CD4-positive, alpha-beta T cell treated with Interleukin-2 at 100 ng/mL for 4 hours (primary cell): ENCODE measurements around the gene CDC14B.
"Not testable (repeated sequence)": the region's sequence is repeated elsewhere in the genome, so short reads cannot be mapped to it uniquely, and the experiment has no call there.

ENCODE experiments used
- DNase-seq: peaks from one replicate; pipeline ENCODE4 v3.0.0-alpha.2; 2020; ENCODE audit warnings: low spot score

CDC14B gene

DNA sequence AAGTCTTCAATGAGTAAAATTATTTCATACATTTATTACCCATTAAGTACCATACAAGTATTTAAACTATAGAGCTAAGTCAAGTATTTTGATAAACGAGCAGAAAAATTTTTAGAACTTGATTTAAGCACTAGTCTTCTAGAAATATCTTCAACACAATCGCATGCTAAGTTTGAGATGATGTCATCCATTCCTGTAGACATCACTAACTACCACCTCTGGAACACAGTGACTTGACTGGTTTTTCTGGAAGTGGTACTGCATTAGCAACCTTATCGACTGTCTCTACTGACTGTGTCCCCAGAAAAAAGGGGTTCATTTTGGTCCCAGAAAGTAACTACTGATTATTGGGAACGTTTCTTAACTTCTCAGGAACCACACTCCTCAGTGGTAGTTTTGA is 69.0 kb downstream of the CDC14B start:
- DNase-seq, result no peak

DNA sequence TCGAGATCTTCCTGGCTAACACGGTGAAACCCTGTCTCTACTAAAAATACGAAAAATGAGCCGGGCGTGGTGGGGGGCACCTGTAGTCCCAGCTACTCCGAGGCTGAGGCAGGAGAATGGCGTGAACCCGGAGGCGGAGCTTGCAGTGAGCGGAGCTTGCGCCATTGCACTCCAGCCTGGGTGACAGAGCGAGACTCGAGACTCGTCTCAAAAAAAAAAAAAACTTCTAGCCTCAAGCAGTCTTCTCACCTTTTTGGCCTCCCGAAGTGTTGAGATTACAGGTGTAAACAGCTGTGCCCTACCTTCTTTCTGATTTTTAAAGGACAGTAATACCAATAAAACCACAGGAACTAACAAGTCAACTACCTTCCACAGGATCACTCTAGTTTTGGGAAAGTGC is 76.5 kb downstream of the CDC14B start:
- not testable (repeated sequence) for DNase-seq

DNA sequence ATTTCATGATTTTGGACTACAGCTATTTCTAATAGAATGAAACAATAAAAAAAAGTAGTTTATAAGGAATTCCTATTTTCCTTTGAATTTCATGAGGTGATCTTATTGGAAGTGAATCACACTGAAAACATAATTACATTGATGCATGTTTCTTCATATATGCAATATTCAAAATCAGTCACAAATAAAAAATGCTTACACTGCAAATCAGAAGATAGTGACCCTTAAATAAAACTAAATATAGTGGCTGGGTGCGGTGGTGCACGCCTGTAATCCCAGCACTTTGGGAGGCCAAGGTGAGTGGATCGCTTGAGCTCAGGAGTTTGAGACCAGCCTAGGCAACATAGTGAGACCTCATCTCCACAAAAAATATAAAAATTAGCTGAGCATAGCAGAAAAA is 79.5 kb downstream of the CDC14B start:
- no peak for DNase-seq

DNA sequence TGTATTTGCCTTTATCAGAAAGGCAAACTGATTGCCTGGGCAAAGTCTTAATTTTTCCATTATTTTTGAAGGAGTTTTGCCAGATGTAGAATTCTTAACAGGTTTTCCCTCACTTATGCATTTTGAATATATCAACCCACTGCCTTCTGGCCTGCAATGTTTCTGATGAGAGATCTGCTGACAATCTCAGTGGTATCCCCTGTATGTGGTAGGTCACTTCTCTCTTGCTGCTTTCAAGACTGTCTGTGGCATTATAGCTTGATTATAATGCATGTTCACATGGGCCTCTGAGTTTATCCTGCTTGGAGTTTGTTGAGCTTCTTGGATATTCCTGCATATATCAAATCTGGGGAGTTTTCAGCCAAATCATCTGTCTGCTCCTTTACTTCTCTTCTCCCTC is 87.5 kb downstream of the CDC14B start:
- no peak for DNase-seq

DNA sequence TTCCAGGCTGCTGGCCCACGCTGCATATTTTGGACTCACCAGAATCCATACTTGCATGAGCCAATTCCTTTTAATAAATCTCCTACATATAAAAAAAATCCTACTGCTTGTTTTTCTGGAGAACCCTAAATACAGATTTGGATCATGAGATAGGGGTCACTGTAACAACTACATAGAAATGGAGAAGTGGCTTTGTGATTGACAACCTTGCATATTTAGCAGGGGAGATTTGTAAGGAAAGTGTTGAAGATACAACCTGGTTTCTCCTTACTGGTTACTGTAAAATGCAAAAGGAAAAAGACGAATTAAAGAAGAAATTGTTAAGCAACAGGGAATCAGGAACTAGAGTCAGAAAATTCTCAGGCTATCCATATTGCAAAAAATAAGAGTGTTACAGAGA is 94.9 kb downstream of the CDC14B start:
- no peak for DNase-seq

DNA sequence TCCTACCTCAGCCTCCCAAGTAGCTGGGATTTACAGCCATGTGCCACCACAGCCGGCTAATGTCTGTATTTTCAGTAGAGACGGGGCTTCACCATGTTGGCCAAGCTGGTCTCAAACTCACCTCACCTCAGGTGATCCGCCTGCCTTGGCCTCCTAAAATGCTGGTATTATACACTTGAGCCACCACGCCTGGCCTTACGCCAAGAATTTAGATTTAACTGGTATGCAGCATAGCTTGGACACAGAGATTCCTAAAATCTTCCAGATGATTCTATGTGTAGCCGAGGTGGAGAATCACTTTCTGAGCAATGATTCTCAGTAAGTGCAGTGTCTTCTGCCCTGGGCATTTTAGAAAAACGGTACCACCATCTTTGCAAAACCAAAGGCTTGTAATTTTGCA is 95.6 kb downstream of the CDC14B start:
- no peak for DNase-seq

DNA sequence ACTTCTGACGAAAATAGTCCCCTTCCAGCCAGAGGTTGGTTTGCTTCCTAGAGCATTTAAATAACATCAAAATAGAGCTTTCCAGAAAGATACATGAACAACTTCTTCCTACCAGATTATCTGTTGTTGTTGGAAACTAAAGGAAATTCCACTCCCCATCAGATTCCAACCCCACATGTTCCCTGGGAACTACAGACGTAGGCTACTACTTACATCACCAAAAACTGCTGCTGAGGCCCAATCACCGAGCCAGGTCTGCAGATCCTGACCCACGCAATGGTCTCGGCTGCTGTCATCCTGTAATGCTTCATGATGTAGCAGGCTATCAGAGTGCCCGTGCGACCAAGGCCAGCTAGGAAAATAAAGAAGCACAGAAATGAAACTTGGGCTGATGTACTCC is 96.3 kb downstream of the CDC14B start:
- DNase-seq, result no peak

DNA sequence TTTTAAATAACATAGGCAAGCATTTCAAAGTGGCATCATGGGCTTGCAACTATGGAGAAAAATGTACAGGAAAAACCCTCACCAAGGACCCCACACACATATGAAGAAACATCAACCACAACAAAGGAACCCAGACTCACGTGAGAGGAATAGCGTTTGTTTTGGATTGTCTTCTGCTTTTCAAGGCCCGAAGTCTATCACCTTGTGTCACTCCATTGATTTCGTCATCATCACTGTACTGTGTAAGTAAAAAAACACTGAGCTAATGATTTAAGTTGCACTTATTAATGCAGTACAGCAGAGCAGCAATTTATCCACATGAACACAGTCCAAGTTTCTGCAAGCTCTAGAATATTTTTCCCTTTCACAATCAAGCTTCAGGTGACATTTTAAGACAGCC is 97.3 kb downstream of the CDC14B start:
- DNase-seq, result no peak

DNA sequence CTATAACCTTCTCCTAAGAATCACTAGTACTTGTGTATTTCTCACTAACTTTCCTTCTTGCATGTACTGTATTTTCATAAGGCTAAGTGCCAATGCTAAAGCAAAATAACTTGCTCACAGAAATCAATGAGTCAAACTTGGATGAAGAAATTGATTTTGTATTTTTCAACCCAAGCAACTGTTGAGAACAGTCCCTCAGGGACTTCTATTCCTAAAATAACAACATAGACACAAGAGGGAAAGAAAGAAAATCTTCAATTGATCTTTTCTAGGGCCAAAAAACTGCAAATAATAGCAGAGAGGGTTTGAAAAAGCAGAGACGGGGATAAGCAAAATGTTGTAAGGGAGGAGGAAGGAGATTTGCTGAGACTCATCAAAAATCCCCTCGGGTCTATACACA is 99.9 kb downstream of the CDC14B start:
- DNase-seq, result no peak

DNA sequence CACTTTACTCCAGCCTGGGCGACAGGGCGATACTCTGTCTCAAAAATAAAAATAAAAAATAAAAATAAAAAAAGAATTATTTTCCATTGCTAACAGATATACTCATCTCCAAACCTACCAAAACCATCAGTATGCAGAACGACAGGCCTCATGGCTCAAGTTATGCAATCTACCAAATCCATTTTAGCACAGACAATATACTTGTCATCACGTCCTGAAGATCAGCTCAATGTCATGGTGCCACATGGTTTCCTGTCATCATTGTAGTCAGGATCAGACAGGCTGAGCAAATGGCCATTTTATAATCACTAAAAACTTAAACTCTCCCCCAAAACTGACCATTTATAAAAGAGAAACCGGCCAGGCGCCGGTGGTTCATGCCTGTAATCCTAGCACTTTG is 100.5 kb downstream of the CDC14B start:
- DNase-seq, result no peak

DNA sequence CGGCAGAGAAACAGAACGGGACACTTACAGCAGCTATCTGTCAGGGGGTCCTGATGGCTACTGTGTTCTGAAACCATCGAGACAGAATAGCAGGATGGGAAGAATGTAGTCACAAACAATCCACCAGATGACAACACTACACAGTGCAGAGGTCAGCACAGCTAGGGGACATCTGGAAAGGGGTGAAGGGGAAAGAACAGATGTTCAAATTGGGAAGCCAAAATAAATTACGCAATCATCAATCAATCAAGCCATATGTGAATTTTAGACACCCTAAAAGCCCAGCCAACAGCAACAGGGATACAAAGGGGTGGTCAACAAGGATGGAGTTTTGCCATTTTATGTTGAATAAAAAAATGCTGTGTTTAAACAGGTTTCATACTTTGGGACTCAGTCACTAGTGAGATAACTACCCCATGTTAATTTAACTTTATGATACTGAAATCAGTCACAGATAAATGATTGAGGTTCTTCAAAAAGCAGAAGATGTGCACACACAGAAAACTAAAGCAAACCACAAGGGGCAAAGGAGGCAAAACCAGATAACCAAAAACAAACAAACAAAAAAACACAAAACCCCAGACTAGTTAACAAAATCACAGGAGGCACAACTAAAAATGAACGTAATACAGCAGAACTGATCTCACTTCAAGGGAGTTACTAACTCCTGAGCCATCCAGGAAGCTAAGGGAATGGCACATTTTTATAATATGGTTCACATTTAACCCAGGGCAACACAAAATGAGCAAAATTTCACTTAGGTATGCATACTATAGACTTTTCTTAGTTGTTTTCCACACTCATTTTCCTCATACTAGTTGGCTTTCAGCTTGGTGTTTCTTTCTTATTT is 103.8 kb downstream of the CDC14B start:
- DNase-seq, result no peak

DNA sequence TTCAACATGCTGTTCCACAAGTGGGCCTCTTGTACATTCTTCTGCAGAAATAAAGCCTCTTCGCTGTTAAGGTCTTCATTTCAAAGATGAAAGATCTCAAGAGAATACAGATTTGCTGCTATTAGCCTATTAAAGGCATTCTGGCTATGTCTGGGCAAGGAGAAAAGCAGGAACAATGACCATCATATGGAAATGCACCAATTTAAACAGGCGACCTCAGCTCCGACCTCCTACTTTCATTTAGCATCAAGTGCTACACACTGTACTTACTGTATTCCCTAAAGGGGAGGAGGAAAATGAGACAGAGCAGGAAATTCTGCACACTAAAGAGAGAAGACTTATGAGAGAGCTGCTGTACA is 104.9 kb downstream of the CDC14B start:
- DNase-seq, result no peak

DNA sequence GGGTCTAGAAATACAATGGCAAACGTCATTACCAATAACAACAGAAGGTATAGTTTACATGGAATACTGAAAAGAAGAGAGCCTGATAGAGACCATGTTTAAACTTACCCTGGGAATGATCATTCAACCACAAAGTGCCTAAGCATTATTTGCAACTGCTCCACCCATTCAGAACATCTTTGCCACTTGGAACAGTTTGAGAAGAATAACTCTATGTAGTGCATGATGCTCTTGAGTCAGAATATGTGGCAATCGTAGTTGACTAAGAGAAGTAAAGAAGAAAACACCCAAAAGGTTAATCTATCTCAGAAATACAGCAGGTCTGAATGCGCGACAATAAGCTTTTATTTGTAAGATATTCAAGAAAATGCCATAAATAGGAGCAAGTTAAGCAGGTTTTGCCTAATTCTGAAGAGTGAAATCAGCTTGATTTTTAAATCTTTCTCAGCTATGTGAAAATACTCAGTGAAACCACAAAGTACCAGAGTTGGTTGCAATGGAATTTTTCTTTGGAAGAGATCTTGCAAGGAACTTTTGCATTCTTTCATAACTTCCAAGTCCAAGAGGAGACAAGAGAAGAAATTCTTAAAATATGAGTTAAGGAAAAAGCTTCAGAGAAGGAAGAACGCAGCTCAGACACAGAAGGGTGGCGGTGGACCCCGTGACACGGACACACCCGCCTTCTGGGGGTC is 105.4 kb downstream of the CDC14B start:
- no peak for DNase-seq

DNA sequence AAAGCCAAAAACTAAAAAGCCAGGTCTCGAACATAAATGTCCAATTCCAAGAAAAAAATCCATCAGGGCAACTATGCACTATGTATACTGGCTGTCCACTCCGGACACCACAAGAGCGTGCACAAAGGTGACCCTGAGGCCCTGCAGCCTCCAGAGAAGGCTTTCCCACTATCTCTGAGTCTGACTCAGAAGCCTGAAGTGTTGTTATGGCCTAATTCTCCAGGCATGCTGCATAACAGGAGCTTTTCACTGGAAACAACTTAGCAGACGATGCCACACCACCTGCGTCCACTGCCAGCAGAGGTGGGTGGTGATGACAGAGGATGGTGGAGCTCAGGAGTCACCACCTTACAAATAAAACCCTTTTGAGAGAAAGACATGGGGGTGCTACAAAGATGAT is 106.0 kb downstream of the CDC14B start:
- no peak for DNase-seq

DNA sequence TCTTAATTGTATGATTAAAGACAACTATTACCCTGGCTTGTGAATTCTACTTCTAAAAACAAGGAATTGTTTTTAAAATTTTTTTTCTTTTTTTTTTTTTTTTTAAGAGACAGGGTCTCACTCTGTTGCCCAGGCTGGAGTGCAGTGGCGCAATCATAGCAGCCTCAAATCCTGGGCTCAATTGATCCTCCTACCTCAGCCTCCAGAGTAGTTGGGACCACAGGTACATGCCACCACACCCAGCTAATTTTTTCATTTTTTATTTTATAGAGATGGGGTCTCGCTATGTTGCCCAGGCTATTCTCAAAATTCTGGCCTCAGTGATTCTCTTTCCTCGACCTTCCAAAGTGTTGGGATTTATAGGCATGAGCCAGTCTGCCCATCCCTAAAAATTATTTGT is 107.4 kb downstream of the CDC14B start:
- no peak for DNase-seq

DNA sequence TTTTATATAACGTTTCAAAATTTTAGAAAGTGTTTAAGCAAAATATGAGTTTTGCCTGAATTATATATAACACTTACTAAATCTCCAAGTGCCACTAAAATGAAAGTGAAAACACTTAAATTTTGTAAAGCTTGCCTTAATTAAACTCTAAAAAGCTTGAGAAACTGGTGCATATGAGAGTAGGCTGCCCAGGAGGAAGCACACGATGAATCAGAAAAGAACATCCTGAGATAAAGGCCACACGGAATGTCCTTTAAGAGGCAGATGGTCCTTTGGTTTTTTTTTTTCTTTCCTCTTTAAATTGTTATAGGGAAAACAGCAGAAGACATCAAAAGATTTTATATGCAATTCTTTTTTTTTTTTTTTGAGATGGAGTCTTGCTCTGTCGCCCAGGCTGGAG is 109.4 kb downstream of the CDC14B start:
- no peak for DNase-seq

DNA sequence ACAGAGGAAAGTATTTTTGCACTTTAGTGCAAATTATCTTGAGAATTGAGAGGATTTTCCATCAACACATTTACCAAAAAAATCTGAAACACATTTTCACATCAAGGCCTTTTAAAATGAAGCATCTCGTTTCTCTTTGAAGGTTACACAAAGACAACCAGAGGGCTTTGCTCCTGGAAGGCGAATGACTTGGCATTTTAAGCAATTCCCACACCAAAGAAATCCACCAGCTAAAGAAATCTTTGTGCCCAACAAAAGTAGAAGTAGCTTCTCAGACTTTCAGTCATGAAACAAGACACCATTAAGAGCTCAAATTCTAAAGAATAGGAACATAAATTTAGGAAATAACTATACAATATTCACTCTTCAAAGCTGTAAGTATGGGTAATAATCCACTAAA is 109.8 kb downstream of the CDC14B start:
- no peak for DNase-seq

DNA sequence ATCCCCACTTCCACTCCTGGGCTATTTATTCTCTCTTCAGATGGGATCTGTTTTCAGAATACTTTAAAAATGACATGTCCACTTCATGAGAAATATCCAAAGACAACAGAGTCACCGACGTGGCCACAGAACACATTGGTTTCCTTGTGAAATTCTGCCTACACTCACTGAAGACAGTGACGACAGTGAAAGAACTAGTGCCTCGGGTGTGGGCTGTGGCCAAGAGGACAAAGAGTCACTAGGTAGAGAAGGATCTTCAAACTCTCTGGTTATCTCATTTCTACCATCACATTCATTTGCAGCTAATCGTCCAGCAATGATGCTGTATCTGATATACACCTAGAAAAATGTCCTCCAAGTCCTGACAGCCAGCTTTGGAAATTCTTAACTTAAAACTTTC is 110.6 kb downstream of the CDC14B start:
- no peak for DNase-seq

DNA sequence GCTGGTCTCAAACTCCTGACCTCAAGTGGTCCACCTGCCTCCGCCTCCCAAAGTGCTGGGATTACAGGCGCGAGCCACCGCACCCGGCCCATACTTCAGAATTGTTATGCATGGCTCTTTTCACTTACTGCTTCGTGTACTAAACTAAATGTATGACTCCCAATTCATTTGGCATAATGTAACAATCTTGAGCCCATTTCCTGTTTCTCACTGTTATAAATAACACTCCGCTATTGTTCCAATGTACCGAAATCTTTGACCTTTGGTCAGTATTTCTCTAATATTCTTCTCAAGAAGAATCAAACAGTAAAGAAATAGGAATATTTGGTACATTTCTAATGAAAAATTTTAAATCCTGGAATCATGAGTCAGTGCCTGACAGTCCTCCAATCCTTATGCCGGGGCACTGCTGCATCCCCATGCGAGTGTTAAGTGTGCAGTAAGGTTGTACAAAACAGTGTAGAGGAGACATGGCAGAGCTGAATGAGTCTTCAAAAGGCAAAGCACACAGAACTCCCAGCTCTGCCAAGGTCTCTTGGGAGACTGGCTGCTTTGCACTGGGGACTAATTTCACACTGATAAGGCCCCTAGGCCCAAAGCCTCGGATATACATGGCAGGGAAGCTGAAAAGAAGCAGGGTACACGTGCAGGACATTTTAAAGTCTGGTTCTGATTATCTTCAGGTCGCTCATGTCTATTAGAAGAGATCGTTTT is 111.3 kb downstream of the CDC14B start:
- no peak for DNase-seq

DNA sequence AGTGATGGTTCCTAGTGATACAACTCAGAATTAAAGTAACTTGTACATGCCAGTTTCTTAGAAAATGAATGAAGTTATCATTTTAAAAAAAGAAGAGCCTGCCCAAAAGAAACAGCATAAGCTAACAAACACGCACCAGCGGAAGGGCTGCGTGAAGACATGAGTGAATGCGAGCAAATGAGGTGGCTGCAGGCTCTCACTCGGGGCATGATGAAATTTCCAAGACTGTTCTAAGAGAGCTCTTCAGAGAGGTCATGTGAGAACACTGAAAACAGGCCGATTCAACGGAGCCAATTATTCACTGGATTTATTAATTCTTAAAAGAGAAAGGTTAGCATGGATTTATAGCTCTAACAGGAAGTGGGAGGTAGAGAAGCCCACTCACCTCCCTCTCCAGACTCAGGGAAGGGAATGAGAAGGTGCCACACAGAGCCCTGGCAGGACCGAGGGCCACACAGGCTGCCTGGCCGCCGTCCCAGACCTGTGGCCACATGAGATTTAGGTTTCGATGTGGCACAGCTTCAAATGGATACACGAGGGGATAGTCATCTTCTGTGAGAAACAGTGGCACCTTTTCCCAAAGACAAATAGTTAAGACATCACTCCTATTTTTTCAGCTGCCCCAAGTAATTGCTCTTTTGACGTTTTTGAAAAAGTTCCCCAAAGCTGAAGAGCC is 114.2 kb downstream of the CDC14B start:
- no peak for DNase-seq

DNA sequence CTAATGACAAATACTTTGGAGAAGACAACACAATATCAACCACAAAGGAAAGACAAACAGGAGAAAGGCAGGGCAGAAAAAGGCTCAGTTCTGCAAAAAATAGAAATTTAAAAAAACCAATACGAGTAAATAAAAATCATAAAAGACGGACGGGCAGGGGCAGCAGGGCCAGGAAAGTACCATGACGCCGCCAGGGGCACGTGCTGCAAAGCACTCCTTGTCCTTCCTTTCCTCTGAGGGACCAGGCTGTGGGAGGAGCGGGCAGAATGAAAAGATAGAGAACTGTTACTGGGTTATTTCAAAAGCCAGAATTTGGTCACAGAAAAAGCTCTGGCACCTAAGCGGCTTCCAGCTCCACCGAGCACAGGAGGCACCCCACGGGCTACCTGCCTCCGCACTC is 115.7 kb downstream of the CDC14B start:
- no peak for DNase-seq

DNA sequence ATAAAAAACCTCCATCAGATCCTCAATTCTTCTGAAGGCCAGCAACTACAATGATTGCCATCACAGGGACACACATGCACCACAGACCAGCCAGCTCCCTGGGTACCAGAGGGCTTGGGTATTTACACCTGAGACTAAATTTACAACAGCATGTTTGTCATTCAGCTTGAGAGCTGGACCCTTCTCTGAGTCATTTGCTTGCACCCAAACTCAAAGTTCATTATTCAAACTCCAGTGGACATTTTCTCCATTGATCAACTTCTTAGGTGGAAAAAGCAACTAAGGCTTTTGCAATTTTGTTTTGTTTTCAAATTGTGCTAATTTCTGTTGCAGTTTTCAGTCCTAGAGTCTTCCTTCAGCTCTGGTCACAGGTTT is 116.3 kb downstream of the CDC14B start:
- not testable (repeated sequence) for DNase-seq
